Stimulated activated CD4-positive, alpha-beta T cell treated with anti-CD3 and anti-CD28 coated beads, TNF-alpha, amount 100 ng/mL, for 1 hour (primary cell): ENCODE measurements around the gene ADAMTS17.

Source experiments
- DNase-seq, 3 donors: peaks; one replicate each; pipeline ENCODE4 v3.0.0-alpha.2; 2020; ENCODE audit warnings: low read depth in 3 of 3, low spot score in 1 of 3

Gene ADAMTS17

DNA sequence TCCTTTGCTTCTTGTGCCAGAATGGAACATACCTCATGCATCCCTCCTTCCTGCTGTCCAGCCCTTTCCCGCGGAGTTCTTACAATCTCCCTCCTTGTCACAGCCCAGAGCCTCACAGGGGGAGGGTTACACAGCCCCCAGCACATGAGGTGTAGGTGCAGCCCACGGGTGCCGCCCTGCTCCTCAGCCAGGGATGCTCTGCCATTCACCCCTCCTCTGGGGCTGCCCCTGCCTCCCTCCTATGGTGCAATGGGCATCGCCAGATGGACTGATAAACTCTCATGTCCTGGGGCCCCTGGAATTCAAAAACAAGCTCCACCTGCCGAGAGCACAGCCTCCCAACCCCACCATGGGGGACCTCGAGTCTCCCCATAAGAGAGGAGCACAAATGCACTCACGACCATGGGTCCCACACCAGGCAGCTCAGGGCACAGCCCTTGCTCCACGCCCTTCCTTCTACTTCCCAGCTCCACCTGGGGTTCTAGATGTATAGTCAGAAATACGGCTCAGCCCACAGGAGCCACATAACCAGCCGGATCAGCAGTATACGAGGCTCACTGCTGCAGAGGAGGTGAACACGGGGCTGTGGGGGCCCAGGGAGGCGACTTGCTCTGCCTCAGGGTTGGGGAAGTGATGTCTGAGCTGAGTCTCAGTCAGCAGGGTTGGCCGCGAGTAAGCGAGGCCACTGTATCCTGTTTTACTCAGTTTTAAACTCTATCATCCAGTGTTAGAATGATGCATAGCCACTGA is 338.8 kb downstream of the ADAMTS17 start:
- no peak for DNase-seq

DNA sequence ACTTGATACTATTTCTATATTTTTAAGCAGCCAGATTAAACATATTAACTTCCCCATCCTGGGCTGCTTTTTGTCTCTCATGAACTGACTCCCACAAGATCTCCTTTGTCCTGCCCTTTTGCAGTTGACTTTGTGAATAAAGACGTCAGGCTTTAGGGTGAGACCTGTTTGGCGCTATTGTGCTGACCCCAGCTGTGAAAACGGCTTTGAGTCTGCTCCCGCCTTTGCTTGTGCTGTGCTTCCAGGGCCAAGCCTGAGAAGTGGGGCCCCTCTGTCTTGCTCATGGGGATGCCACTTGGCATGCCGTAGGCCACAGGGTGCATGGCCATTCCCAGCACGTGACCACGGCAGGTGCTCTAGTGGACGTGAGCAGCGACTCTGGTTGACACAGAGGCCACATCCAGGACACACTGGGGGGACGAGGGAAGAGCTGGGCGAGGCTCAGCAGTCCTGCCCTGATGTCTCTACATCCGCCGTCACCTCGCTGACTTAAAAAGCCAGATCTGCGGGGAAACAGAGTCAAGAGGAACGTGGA is 339.6 kb downstream of the ADAMTS17 start:
- DNase-seq = no peak

DNA sequence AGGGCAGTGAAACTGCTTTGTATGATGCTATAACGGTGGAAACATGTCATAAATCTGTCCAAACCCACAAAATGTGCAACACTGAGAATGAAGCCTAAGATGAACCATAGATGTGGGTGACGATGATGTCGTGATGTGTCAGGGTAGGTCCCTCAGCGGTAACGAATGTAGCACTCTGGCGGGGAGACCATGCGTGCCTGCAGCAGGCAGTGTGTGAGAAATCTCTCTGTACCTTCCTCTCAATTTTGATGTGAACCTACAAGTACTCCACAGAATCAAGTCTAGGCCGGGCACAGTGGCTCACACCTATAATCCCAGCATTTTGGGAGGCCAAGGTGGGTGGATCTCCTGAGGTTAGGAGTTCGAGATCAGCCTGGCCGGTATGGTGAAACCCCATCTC is 340.4 kb downstream of the ADAMTS17 start:
- DNase-seq = no peak

DNA sequence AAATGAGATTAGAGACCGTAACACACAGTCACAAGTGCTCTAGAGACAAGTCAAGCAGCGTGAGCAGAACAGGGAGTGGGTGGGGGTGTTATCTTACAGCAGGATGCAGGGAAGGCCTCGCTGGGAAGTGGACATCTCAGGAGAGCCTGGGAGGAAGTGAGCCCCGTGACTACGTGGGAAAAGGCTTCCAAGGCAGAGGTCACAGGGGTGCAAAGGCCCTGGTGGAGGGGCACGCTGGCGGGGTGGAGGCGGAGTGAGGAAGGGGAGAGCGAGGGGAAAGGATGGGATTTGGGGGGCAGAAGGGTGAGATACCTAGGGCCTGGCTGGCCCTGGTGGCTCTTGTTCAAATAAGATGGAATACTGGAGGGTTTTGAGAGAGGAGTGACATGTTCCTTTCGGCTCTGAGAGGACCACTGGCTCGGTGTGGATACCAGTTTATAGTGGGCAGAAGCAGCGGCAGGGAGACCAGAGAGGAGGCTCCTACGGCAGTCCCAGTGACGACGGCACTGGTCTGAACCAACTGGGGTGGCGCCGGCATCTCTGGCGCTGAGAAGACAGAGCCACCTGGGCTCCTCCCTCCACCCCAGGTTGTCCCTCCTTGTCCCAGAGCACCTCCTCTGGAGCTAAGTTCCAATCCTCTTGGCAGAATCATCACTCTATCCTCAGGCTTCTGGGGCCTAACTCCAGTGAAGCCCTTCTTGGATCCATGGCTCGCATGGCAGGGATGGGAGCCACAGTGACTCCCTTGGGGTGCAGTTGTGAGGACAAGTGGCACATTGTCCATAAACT is 342.3 kb downstream of the ADAMTS17 start:
- DNase-seq = no peak

DNA sequence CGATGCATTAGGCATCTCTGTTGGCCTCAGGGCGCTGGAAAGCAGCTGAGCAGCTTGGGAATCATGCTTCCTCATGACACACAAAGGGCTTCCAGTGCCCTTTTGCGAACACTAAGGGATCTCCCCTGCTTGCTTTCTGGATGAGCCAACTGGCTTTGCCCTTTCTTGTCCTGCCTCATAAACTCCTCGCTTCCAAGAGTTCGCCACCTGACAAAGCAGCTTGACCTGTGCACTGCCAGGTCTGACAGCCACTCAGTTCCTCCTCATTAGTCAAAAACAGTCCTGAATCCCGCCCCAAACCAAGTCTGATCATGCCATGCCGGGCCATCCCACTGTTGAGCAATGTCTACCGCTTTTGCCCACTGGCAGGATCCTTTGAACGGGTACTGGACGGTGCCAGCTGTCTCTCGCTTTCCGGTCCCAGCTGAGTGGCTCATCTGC is 343.1 kb downstream of the ADAMTS17 start:
- DNase-seq = no peak

DNA sequence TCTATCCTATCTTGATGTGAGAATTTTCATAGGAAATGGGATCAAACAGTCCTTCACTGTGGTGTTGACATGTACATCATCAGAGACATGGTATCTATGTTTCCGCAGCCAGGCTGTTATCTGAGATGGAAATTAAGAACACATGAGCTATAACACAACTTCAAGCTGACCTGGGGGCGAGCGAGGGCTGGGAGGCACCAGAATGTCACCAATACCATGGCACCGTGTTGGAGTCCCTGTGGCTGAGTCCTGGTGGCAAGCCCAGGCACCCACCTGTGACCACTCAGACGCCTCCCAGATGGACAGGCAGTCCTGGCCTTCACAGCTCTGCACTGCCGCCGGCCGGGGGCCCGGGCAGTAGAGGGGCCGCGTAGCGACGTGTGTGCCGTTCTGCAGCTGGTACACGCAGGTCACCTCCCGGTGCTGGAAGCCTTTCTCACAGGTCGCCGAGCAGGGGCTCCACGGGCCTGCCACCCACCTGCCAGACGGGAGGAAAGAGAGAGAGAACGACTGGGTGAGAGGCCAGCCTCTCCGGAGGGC is 344.6 kb downstream of the ADAMTS17 start:
- no peak for DNase-seq

DNA sequence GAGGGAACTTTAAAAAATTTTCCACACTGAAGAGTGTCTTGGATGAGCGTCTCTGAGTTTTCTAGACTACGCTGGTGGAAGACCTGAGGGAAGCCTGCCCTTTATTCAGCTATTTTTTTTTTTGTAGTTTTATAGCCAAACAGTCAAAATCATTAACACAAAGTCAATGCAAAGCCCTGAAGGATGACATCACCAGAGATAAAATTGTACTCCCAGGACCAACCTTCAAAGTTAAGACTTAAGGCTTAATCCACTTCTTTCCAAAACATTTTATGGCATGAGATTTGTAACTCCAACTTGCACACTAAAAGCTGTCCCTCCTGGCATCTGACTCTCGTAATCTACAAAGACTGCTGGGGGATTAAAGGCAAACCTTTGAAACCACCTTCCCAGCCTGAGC is 345.1 kb downstream of the ADAMTS17 start:
- DNase-seq = no peak

DNA sequence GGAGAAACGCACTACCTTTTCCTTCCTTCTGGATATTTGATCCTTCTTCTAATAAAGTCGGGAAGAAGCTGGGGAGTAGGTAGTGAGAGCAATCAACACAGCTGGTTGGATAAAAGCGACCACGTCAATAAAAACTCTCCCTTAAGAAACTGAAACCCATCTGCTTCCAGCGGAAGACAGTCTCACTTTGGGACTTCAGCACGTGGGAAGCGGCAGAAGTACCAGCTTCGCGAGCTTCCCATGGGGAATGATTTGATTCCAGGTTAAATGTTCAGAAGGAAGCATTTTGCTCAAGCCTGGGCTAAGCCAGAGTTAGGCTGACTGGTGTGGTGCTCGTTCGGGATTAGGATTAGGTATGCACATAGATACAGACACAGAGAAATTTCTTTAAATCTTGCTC is 346.2 kb downstream of the ADAMTS17 start:
- no peak for DNase-seq

DNA sequence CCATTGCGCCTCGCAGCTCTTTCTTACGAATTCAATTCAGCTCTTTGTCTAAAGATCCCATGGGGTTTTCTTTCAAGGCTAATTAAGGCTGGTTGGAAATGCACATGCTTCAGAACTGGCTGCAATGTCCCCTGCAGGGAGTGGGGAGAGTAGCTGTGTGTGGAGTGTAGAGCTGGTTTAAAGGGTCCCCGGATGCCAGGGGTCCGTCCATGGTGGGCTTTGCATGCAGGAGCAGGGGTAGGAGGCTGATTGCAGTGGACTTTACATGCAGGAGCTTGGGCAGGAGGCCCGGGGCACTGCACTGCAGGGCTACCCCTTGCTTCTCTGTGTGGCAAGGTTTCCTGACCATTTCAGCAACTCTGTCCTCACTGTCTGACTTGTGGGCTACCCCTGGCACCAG is 346.9 kb downstream of the ADAMTS17 start:
- DNase-seq = no peak

DNA sequence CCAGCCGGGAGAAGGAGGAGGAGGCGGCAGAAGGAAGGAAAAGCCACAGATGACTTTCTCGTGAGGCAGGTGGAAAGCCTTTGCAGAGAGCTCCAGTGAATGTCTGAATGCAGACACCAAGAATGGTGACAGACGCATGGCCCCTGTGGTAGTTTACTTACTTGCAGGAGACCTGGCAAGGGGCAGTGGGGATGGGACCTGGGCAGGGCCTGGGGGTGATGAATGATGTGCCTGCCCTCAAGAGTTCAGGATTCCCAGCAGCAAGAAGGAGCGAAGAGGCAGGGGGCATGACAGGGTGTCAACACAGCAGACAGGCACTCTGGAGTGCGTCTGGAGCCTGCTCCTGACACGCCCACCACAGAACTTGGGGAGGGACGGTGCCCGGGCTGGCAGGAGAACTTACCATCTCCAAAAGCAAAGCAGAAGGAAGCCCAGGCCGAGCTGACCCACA is 348.1 kb downstream of the ADAMTS17 start:
- no peak for DNase-seq

DNA sequence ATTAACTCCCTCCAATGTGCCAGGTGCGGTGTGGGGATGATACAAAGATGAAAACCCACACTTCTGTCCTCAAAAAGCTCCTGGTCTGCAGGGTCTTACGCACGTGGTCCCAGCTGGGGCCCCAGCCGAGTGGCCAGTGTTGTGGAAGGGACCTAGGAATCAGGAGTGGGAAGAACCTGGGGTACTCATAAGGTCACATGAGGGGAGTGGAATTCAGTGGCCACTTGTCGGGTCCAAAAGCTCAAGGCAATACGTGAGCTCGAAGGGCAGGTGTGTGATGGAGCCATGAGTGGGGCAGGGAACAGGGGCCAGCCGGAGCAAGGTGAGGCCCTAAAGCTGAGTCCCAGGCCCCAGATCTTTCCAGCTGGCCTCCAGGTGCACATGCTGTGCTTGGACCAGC is 348.5 kb downstream of the ADAMTS17 start:
- DNase-seq = no peak

DNA sequence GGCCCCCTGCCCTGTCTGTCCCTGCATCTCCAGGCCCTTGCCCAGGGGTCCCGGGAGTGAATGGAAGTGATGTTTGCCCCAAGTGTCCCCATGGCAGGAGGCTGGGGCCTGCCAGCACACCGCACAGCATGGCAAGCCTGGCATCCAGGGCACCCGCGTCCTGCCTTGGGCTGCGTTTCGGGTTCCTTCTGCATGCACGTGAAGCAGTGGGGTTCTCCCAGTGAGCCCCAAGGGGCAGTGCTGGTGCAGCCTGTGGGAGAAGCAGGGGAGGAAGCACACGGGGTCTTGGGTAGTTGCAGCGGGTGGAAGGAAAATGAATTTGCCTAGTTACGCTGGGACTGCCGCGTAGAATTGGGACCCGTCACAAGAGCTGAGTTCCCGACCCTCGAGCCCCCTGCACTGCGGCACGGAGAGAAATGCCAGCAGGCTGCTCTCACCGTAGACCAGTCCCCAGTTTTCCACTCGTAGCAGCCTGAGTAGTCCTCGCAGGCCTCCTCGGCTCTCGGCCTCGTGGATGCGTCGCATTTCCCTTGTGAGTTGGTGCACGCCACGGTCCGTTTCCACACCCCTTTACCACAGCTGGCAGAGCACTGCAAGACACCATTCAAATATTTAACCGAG is 349.1 kb downstream of the ADAMTS17 start:
- no peak for DNase-seq

DNA sequence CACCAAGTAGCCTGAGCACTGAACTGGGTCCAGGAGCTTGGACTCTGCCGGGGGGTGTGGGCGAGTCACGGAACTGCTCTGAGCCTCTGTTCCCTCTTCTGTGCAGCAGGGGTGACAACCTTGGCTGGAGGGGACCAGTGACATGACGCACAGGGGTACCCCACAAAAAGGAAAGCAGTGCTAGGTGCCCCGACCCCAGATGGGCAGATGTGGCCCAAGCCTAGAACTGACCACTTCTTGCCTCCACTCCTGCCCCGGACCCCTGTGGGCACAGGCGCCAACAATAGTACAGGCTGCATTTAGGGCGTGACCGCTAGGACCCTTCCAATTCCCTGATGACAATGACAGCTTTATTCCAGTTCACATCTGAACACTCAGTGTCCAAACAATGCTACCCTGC is 352.7 kb downstream of the ADAMTS17 start:
- DNase-seq = no peak

DNA sequence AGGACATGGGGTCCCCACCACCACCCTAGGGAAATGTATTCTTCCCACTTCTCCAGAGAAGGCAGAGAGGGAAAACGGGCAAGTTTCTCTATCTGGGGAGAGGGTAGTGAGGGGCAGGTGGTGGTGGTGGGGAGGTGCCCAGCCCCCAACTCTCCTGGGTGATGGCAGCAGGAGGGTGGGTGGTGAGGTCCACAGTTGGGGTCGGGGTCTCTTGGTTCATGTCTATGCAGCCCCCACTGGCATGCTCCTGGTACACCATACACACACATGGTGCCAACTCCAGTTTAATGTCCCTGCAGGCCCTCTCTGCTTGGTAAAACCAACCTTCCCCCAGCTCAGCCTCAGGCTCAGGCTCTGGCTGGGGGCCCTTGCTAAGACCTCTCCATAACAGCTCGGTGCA is 354.1 kb downstream of the ADAMTS17 start:
- no peak for DNase-seq

DNA sequence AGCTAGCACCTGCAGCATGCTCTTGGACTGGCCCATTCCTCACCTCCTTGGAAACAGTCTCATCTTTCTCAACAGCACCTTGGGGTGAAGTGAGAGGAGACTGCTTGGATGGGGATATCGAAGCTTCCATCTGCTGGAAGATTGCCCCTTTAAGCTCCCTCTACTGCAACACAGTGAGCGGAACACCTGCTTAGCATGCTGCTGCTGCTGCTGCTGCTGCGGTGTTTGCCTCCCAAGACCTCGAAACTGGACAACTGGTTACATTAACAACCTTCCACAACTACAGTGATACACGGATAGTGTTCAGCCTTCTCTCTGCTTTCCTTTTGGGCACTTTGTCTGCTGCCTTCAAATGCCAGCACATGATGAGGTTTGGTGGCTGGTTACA is 354.7 kb downstream of the ADAMTS17 start:
- DNase-seq = no peak

DNA sequence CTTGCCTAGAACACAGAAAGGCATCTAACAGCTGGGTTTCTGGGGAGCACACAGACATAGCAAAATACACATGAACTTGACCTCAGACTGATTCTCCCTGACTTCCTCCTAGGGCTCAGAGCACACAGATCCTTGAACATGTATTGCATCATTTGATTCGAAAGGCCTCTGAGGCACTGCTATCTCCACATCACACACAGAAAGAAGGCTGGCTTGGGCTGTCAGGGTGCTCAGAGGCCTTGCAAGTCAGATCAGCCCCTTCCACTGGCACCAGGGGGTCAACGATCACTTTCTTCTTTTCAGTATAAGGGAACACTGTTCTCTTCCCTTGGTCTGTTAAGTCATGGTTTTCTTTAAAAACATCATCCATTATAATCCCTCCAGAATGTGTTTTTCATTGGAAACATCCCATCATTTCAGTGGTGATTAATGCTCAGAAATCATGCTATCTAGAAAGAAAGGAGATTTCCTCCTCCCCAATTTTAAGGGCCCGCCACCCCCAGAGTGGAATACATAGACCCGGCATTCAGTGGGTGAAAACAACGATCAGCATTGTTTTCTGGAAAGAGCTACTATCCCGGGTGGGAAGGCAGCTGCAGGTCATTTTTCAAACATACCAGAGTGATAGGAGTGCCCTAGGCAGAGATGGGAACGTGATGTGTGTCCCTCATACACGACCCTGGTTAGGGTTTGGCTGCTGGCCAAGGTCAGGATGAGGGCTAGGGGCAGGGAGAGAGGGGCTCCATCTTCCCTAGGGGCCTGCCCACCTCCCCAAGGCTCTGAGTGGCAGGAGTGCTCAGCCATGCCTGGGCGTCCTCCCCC is 355.3 kb downstream of the ADAMTS17 start:
- no peak for DNase-seq

DNA sequence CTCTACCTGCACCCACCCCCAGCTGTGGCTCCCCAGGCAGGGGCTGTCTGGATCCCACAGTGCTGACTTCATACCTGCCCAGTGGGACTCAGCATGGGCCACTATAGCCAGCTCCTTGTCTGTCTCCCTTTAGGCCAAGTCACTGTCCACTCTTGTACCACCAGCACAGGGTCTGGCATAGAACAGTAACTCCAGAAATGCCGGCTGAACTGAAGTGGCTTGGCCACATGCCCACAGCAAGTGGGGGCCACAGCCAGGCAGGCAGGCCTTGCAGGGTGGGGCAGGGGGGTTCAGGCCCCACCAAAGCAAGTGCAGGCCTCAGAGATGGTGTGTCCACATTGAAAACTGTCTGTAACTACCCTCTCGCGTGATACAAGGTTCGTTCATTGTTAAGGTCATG is 355.9 kb downstream of the ADAMTS17 start:
- no peak for DNase-seq

DNA sequence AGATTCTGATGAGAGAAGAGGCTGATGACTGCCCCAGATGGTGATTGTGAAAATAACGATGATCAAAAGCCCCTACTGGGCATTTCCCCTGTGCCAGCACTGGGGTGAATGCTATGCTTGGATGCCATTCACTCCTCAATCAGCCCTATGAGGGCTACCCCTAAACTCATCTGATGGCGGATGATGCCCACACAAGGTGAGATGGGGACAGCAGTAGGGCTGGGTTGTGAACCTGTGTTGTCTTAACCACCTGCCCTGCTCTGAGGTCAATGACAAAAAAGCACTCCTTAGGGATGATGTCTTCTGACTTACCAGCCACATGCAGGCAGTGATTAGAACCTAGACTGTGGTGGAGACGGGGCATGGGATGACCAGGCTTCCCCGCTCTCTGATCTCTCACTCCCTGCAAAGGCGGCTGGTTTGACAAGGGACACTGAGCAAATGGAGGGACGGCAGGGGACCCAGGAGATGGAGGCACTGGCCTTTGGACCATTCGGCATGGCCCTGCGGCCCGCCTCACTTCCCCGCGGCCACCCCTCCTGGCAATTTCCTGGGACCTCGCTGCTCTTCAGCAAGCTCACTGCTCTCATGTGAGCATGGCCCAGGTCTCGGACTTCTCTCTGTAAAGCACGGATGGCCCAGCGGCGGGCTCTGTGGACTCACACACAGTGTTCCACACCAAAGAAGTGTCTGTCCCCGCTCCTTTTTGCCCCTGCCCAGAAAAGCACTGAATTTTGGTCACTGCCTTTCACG is 357.1 kb downstream of the ADAMTS17 start:
- no peak for DNase-seq

DNA sequence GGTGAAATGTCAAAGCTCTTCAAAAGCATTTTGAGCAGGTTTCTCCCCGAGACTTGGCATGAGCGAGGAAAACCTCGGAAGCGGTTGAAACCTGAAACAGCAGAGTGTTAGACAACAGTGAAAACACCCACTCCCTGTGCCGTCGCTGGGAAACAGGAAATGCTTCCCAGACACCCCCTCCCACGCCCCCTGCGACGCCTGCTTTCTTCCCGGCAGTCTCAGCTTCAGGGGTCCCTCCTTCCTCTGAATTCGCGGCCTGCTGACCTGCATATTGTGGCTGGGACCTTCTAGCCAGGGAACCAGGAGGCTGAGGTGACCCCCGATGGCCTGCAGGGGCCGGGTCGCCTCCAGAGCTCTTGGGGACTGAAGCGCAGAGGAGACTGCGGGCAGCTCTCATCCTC is 357.9 kb downstream of the ADAMTS17 start:
- no peak for DNase-seq
